Colonic mucosa (tissue), 4 donors: ENCODE results near the gene TMEM247. TPM values are rescaled to one million over a fixed set of nuclear protein-coding genes. Genes with fewer than 3 reads are reported as not detected.
A peak's percentile ranks its signal among the peaks of the same experiment; 100 is the strongest.

Experiments
- DNase-seq: peaks from one replicate; pipeline ENCODE4 v3.0.0-alpha.2; 2020
- H3K27ac ChIP-seq: fragments of 200-600 bp; one replicate; pipeline ENCODE4 v1.8.0; 2021
- H3K27me3 ChIP-seq: fragments of 200-600 bp; one replicate; pipeline ENCODE4 v1.8.0; 2021
- H3K36me3 ChIP-seq: fragments of 200-600 bp; one replicate; pipeline ENCODE4 v1.8.0; 2021
- H3K4me1 ChIP-seq: fragments of 200-600 bp; one replicate; pipeline ENCODE4 v1.8.0; 2021; ENCODE audit warnings: mild to moderate bottlenecking
- H3K4me3 ChIP-seq: fragments of 200-600 bp; one replicate; pipeline ENCODE4 v1.8.0; 2021
- H3K9ac ChIP-seq, 2 donors: one replicate each; pipeline ENCODE4 v1.7.0; 2013; ENCODE audit warnings: control low read depth in 2 of 2, low read depth in 2 of 2, low read length in 2 of 2
- H3K9me3 ChIP-seq: fragments of 200-600 bp; one replicate; pipeline ENCODE4 v1.8.0; 2021
- intact Hi-C: fragments of 100-400 bp; cut with DNase I; formaldehyde crosslinking; loops from one replicate; pipeline ENCODE4 v1.14.1; 2022
- total RNA-seq, 2 donors: library from RNA; stranded (reverse); fragmentation: NEBNext Ultra II Directional in 1 of 2; extraction: Animal tissue kit (Norgen Biotek cat#: 25700) in 1 of 2; gene quantifications; one replicate each; pipeline ENCODE4 v1.2.1, GENCODE V29; 2021
- TF ChIP-seq, protein P1 (sequence below): fragments of 200-600 bp; IDR thresholded peaks from one replicate; pipeline ENCODE4 v1.8.0; 2022; ENCODE audit warnings: antibody characterized with exemption, mild to moderate bottlenecking
- donor health status: healthy.
- donor health status: DM: no; HTN: no; CAD: no.
- donor health status: DM: no; HTN: no; CAD: no.

The TMEM247 gene
- total RNA-seq, 2 donors from 2014 or later: not detected

DNA sequence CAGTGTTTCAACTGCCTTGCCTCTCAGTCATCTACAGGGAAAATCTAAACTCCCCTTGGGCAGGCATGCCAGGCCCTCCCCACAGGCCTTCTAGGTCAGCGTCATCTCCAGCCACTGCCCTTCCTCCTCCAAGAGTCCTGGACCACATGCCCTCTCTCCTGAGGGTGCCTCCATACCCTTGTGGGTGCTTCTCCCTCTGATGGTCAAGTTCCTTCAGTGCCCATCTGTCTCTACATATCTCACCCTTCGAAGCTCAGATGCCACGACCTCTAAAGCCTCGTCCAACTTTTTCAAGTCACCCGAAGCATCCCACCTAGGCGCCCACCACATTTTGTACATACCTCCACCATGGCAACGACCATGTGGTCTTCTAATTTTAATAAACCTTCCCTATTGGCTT lies 22.6 kb upstream of the TMEM247 start:
- intact Hi-C loops: no loop called here
- TF ChIP-seq, protein P1, sequence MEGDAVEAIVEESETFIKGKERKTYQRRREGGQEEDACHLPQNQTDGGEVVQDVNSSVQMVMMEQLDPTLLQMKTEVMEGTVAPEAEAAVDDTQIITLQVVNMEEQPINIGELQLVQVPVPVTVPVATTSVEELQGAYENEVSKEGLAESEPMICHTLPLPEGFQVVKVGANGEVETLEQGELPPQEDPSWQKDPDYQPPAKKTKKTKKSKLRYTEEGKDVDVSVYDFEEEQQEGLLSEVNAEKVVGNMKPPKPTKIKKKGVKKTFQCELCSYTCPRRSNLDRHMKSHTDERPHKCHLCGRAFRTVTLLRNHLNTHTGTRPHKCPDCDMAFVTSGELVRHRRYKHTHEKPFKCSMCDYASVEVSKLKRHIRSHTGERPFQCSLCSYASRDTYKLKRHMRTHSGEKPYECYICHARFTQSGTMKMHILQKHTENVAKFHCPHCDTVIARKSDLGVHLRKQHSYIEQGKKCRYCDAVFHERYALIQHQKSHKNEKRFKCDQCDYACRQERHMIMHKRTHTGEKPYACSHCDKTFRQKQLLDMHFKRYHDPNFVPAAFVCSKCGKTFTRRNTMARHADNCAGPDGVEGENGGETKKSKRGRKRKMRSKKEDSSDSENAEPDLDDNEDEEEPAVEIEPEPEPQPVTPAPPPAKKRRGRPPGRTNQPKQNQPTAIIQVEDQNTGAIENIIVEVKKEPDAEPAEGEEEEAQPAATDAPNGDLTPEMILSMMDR: no peak
- no peaks in the 10 kb centered on the region for H3K36me3 ChIP-seq

DNA sequence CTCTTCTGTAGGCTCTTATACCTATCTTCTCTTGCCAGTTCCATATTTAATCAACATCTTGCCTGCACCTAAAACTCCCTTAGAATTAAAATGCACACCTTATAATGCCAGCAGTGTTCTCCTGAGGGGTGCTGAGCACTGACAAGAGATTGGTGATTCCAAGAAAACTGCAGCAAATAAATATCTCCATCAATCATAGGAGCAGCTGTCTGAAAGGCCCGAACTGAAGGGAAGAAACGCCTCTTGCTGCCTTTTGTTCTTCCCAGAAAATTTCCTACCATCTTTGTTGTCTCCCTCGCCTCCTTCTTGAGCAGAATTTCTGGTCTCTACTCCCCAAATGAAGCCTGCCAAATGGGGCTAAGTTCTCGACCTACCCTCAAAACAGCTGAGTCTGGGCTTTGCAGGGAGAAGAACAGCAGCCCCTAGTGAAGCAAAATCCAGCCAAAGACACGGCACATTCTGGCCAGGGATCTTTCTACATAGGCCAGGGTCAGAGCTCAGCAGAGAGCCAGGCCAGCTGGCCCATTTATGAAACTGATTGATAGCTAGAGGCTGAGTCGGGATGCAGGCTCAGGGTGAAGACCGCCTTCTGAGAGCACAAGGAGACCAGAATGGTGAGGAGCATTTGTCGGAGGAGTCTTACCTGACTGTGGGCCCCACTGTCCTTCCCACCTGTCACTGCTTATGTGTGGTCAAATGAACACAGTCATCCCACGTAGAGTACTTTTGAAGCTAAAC lies 20.4 kb upstream of the TMEM247 start:
- DNase-seq: no peak
- Histone ChIP-seq H3K9ac (peak overlapping the region in 1 of 2 donors; percentile 8), H3K27ac (no peak overlapping the region), H3K4me1 (no peaks in the 10 kb centered on the region), H3K4me3 (no peak overlapping the region), H3K9me3 (no peaks in the 10 kb centered on the region), H3K27me3 (no peaks in the 10 kb centered on the region), H3K36me3 (no peaks in the 10 kb centered on the region)
- intact Hi-C loops: no loop called here
- TF ChIP-seq, protein P1: no peak

More for the DNA sequence above, 22.6 kb upstream of the TMEM247 start:
- Histone ChIP-seq H3K4me3 (no peak overlapping the region), H3K4me1 (no peaks in the 10 kb centered on the region), H3K9me3 (no peaks in the 10 kb centered on the region), H3K27me3 (no peaks in the 10 kb centered on the region), H3K27ac (no peak overlapping the region), H3K9ac (no peak overlapping the region)
- DNase-seq: no peak

DNA sequence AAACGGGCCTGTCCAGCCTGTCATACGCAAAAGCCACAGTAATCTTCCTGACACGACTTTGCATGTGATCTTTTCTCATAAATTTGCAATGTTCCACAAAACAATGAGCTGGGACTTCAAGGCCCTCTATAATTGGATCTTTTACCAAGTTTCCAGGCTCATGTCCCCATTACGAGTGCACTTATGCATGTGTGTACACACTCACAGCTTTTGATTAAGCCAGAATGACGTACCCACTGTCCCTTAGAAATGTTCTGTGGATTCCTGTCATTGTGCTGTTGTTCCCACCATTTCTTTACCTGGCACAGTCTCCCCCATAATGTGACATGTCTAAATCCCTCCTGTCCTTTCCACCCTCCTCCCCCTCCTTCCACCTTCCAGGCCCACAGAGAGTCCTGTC lies 19.7 kb upstream of the TMEM247 start:
- Histone ChIP-seq H3K27me3 (no peaks in the 10 kb centered on the region), H3K4me3 (no peak overlapping the region), H3K9me3 (no peaks in the 10 kb centered on the region), H3K4me1 (no peaks in the 10 kb centered on the region), H3K9ac (no peak overlapping the region), H3K36me3 (no peaks in the 10 kb centered on the region), H3K27ac (no peak overlapping the region)
- DNase-seq: no peak
- intact Hi-C loops: no loop called here
- TF ChIP-seq, protein P1: no peak

DNA sequence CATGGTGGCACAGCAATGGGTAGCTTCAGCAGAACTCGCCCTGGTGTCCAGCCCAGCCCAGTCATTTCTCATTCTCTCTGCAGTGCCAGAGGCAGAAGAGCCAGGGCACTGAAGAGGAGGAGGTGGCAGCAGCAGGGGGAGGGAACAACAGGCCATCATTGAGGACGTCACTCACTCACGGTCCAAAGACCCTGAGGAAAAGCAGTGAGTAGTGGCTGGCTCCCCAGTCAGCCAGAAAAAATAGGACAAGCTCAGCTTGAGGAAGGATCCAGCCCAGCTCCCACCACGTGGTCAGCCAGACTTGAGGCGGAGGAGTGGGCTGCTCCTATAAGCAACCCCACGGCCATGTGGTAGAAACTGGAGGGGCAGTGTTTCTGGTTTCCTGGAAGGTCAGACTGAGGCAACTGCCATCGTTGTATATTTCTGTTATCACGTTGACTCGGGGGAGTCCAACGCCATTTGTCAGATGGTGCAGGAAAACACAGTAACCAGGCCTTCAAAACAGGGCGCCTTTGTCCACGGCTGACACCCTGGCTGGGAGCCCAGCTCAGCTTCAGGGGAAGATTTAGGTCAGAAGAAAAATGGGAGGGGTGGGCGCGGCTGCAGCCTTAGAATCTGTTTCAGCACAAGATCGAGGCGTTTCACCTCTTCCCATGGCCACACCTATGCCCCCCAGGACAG lies 19.0 kb upstream of the TMEM247 start:
- no peak for DNase-seq
- Histone ChIP-seq H3K4me3 (no peak overlapping the region), H3K36me3 (no peaks in the 10 kb centered on the region), H3K27ac (no peak overlapping the region), H3K9ac (no peak overlapping the region), H3K9me3 (no peaks in the 10 kb centered on the region), H3K27me3 (no peaks in the 10 kb centered on the region), H3K4me1 (no peaks in the 10 kb centered on the region)
- TF ChIP-seq, protein P1: no peak
- intact Hi-C loops: no loop called here

DNA sequence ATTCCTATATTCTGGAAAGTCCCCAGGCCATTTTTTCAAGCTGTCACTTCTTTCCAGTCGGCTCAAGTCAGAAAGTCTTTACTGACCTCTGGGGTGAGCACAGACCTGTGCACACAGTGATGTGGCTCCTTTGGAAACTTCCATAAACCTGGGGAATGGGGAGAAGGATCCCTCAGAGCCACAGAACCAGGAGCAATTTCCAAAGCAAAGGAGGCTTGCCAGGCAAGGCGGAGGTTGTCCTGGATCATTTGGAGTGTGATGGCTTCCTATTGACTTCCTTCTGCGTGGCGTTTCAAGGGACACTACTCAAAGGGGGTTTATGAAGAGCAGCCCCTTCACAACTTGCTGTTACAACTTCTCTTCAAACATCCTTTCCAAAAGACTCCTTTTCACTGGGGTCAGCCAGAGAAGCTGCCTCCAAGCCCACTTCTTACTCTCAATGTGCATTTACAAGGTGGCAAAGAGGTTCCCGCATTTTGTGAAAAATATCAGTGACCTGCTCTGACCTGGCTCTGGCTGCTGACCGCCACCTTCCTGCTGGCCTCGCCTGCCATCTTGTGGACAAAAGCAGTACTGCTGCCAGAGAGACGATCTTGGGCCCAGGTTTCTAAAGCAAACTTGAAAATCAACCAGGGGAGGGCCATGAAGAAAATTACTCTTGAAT lies 18.2 kb upstream of the TMEM247 start:
- Histone ChIP-seq H3K36me3 (no peaks in the 10 kb centered on the region), H3K4me3 (no peak overlapping the region), H3K27ac (no peak overlapping the region), H3K9me3 (no peaks in the 10 kb centered on the region), H3K27me3 (no peaks in the 10 kb centered on the region), H3K4me1 (no peaks in the 10 kb centered on the region), H3K9ac (peak overlapping the region in 1 of 2 donors; percentile 32)
- TF ChIP-seq, protein P1: peak; percentile 98
- peak; percentile 85 for DNase-seq
- intact Hi-C loops: no loop called here
